H9 (cell line): ENCODE results near the gene C20orf204. TPM values are rescaled to one million over a fixed set of nuclear protein-coding genes. Genes with fewer than 3 reads are reported as not detected.

ENCODE experiments used
- DNase-seq: peaks from one replicate; pipeline ENCODE4 v3.0.0-alpha.2; 2017
- H2AFZ ChIP-seq: one replicate; pipeline ENCODE4 v1.6.1; 2013; ENCODE audit warnings: mild to moderate bottlenecking, low read length, control low read depth, moderate library complexity
- H2AK5ac ChIP-seq: 2 replicates; pipeline ENCODE4 v1.6.1; 2013; ENCODE audit warnings: low read length, control low read depth, mixed read lengths; ENCODE audit not compliant: insufficient read length
- H2BK120ac ChIP-seq: one replicate; pipeline ENCODE4 v1.6.1; 2013; ENCODE audit warnings: low read depth, mild to moderate bottlenecking, low read length, control low read depth, inconsistent platforms; ENCODE audit not compliant: poor library complexity, severe bottlenecking
- H2BK12ac ChIP-seq: 2 replicates; pipeline ENCODE4 v1.6.1; 2013; ENCODE audit warnings: low read length, control low read depth, mixed read lengths, low read depth; ENCODE audit not compliant: insufficient read length
- H2BK15ac ChIP-seq: 2 replicates; pipeline ENCODE4 v1.6.1; 2013; ENCODE audit warnings: low read depth, low read length, control low read depth
- H2BK20ac ChIP-seq: one replicate; pipeline ENCODE4 v1.6.1; 2013; ENCODE audit warnings: low read depth, mild to moderate bottlenecking, low read length, control low read depth, inconsistent platforms; ENCODE audit not compliant: poor library complexity, severe bottlenecking
- H2BK5ac ChIP-seq: 2 replicates; pipeline ENCODE4 v1.6.1; 2013; ENCODE audit warnings: low read length, control low read depth, mixed read lengths; ENCODE audit not compliant: insufficient read length
- H3K14ac ChIP-seq: 2 replicates; pipeline ENCODE4 v1.6.1; 2013; ENCODE audit warnings: low read length, control low read depth; ENCODE audit not compliant: insufficient read depth
- H3K18ac ChIP-seq: 2 replicates; pipeline ENCODE4 v1.6.1; 2013; ENCODE audit warnings: low read depth, mild to moderate bottlenecking, mixed read lengths, low read length, control low read depth; ENCODE audit not compliant: insufficient read length
- H3K23ac ChIP-seq: 2 replicates; pipeline ENCODE4 v1.6.1; 2013; ENCODE audit warnings: low read length, control low read depth, mixed read lengths, low read depth; ENCODE audit not compliant: insufficient read length
- H3K23me2 ChIP-seq: 2 replicates; pipeline ENCODE4 v1.6.1; 2013; ENCODE audit warnings: low read depth, mild to moderate bottlenecking, mixed read lengths, low read length, control low read depth; ENCODE audit not compliant: insufficient read length, poor library complexity, severe bottlenecking
- H3K27ac ChIP-seq: 2 replicates; pipeline ENCODE4 v1.5.1; 2013; ENCODE audit warnings: low read length, control low read depth, mixed read lengths, low read depth; ENCODE audit not compliant: insufficient read length
- H3K27me3 ChIP-seq: 2 replicates; pipeline ENCODE4 v1.6.1; 2013; ENCODE audit warnings: low read length, control low read depth, inconsistent platforms; ENCODE audit not compliant: insufficient read depth
- H3K4ac ChIP-seq: 2 replicates; pipeline ENCODE4 v1.6.1; 2013; ENCODE audit warnings: low read depth, mild to moderate bottlenecking, control low read depth, inconsistent platforms, low read length, moderate library complexity
- H3K4me1 ChIP-seq: 2 replicates; pipeline ENCODE4 v1.6.1; 2013; ENCODE audit warnings: low read length, control low read depth, inconsistent platforms; ENCODE audit not compliant: insufficient read depth
- H3K4me2 ChIP-seq: 2 replicates; pipeline ENCODE4 v1.6.1; 2013; ENCODE audit warnings: low read length, control low read depth, mixed read lengths; ENCODE audit not compliant: insufficient read length, insufficient read depth
- H3K56ac ChIP-seq: 2 replicates; pipeline ENCODE4 v1.6.1; 2013; ENCODE audit warnings: low read depth, mild to moderate bottlenecking, mixed read lengths, low read length, control low read depth; ENCODE audit not compliant: insufficient read length
- H3K79me1 ChIP-seq: 2 replicates; pipeline ENCODE4 v1.6.1; 2013; ENCODE audit warnings: low read depth, mild to moderate bottlenecking, moderate library complexity, low read length, control low read depth, inconsistent platforms; ENCODE audit not compliant: insufficient read depth, poor library complexity, severe bottlenecking
- H3K79me2 ChIP-seq: 2 replicates; pipeline ENCODE4 v1.6.1; 2013; ENCODE audit warnings: low read length, control low read depth, inconsistent platforms; ENCODE audit not compliant: insufficient read depth
- H3K9ac ChIP-seq: 2 replicates; pipeline ENCODE4 v1.6.1; 2013; ENCODE audit warnings: low read length, control low read depth, mixed read lengths; ENCODE audit not compliant: insufficient read length; ENCODE audit errors: extremely low read depth
- H3K9me3 ChIP-seq: one replicate; pipeline ENCODE4 v1.6.1; 2013; ENCODE audit warnings: low read depth, low read length, inconsistent platforms; ENCODE audit not compliant: control insufficient read depth
- H3T11ph ChIP-seq: one replicate; pipeline ENCODE4 v1.6.1; 2013; ENCODE audit warnings: mild to moderate bottlenecking, low read length, control low read depth, inconsistent platforms
- H4K20me1 ChIP-seq: one replicate; pipeline ENCODE4 v1.6.1; 2013; ENCODE audit not compliant: control insufficient read depth, insufficient read length, insufficient read depth
- H4K5ac ChIP-seq: 2 replicates; pipeline ENCODE4 v1.6.1; 2013; ENCODE audit warnings: low read depth, mild to moderate bottlenecking, mixed read lengths, low read length, control low read depth; ENCODE audit not compliant: insufficient read length
- H4K8ac ChIP-seq: replicated peaks from 2 replicates; pipeline ENCODE4 v1.6.1; 2013; ENCODE audit warnings: low read length, control low read depth, mixed read lengths, low read depth; ENCODE audit not compliant: insufficient read length
- H4K91ac ChIP-seq: 2 replicates; pipeline ENCODE4 v1.6.1; 2013; ENCODE audit warnings: low read depth, mild to moderate bottlenecking, moderate library complexity, mixed read lengths, low read length, control low read depth; ENCODE audit not compliant: insufficient read length
- H3K27ac Mint-ChIP-seq, 3 experiments: 2 replicates in 2 of 3; 3 replicates in 1 of 3; pipeline ENCODE4 v1.8.0; 2020 to 2021; ENCODE audit warnings: mixed read lengths in 3 of 3, mild to moderate bottlenecking in 1 of 3, moderate library complexity in 1 of 3
- H3K27me3 Mint-ChIP-seq: 2 replicates; pipeline ENCODE4 v1.8.0; 2021; ENCODE audit warnings: low read depth, mild to moderate bottlenecking, moderate library complexity, mixed read lengths
- H3K36me3 Mint-ChIP-seq, 3 experiments: 2 replicates in 2 of 3; 3 replicates in 1 of 3; pipeline ENCODE4 v1.8.0; 2020 to 2021; ENCODE audit warnings: low read depth in 3 of 3, mixed read lengths in 3 of 3; ENCODE audit not compliant: insufficient read depth in 1 of 3
- H3K4me1 Mint-ChIP-seq, 2 experiments: 2 replicates each; pipeline ENCODE4 v1.8.0; 2020; ENCODE audit warnings: mixed read lengths in 2 of 2
- H3K4me3 Mint-ChIP-seq, 2 experiments: 2 replicates in 1 of 2; 3 replicates in 1 of 2; pipeline ENCODE4 v1.8.0; 2020 to 2021; ENCODE audit warnings: mild to moderate bottlenecking in 2 of 2, mixed read lengths in 2 of 2, moderate library complexity in 1 of 2
- H3K9me3 Mint-ChIP-seq, 2 experiments: 2 replicates in 1 of 2; 3 replicates in 1 of 2; pipeline ENCODE4 v1.8.0; 2020; ENCODE audit warnings: mild to moderate bottlenecking in 2 of 2, mixed read lengths in 2 of 2, moderate library complexity in 1 of 2
- CTCF ChIP-seq: fragments of 200-600 bp; sonication (generic); conservative IDR thresholded peaks from 3 replicates; pipeline ENCODE4 v1.8.0; 2021; ENCODE audit warnings: antibody characterized with exemption, mild to moderate bottlenecking
- WGBS: extraction: QIAGEN DNeasy Blood & Tissue Kit; methylation state at CpG from one replicate; pipeline ENCODE4 v1.1.7; 2013; ENCODE audit warnings: missing lambda C conversion rate, low lambda C conversion rate, mixed read lengths; ENCODE audit not compliant: insufficient read length; ENCODE audit errors: extremely low coverage; 5-methylcytosine and 5-hydroxymethylcytosine counted together
- total RNA-seq: library from RNA; stranded (reverse); gene quantifications from 2 replicates; pipeline ENCODE4 v1.2.1, GENCODE V29; 2021

Gene C20orf204
- total RNA-seq, 1 experiment from 2014 or later = 2.2 TPM

- Histone ChIP-seq H3K4me2 (no peak overlapping the region), H2BK15ac (no peak overlapping the region), H3K79me1 (no peaks in the 10 kb centered on the region), H3T11ph (no peak overlapping the region), H3K9ac (no peak overlapping the region), H3K4me1 (no peaks in the 10 kb centered on the region), H3K4ac (no peak overlapping the region), H3K56ac (no peak overlapping the region), H4K8ac (no peak overlapping the region), H3K23ac (no peak overlapping the region), H2AK5ac (no peak overlapping the region), H4K91ac (no peak overlapping the region), H2AFZ (no peak overlapping the region), H2BK20ac (no peak overlapping the region), H3K14ac (no peak overlapping the region), H2BK5ac (no peak overlapping the region), H3K9me3 (no peaks in the 10 kb centered on the region), H3K27ac (no peak overlapping the region), H2BK12ac (no peak overlapping the region), H4K20me1 (no peaks in the 10 kb centered on the region), H3K18ac (no peak overlapping the region), H4K5ac (no peak overlapping the region), H3K23me2 (no peaks in the 10 kb centered on the region), H2BK120ac (no peak overlapping the region), H3K79me2 (no peaks in the 10 kb centered on the region), H3K27me3 (peaks cover 26% of the 10 kb centered on the region; the same call in 1 of the 2 replicates)
- Mint-ChIP-seq H3K4me1 (peaks cover 26 to 29% of the 10 kb centered on the region in 2 experiments), H3K27me3 (peaks cover 70% of the 10 kb centered on the region), H3K36me3 (peaks cover 0 to 2% (median 0%) of the 10 kb centered on the region in 3 experiments; a peak in 2 of 7 replicates), H3K4me3 (peak overlapping the region; percentile 37 to 63; a peak in 3 of 5 replicates), H3K27ac (no peak overlapping the region), H3K9me3 (0 out of 5 replicates have a peak, but pooled peaks cover 0 to 3% of the 10 kb centered on the region in 2 experiments)
- DNase-seq = no peak
- no CpG with 5 or more reads among the region's 16 CpGs for WGBS
- TF ChIP-seq CTCF = no peak
These were observed 13.9 kb downstream of the C20orf204 start for GRCh38 chr20:64049878-64050260.
